ENCODE results near the gene FAM25C. TPM values are rescaled to one million over a fixed set of nuclear protein-coding genes. Genes with fewer than 3 reads are reported as not detected.
"Not testable (repeated sequence)": the region's sequence is repeated elsewhere in the genome, so short reads cannot be mapped to it uniquely, and the experiment has no call there.

FAM25C gene
- total and polyA plus RNA-seq, 2 donors: 0.57 TPM; not detected in 1

- not testable (repeated sequence) for H3K36me3 ChIP-seq (ENCODE audit: control insufficient read depth in 2 of 2, insufficient read depth in 2 of 2, low read length in 1 of 2); H3K9me3 ChIP-seq (ENCODE audit: control insufficient read depth in 2 of 2, insufficient read depth in 1 of 2, low read length in 1 of 2); H3K27ac ChIP-seq (ENCODE audit: low read depth in 1 of 2, low read length in 1 of 2); H3K27me3 ChIP-seq (ENCODE audit: control insufficient read depth in 2 of 2, insufficient read depth in 1 of 2, low read length in 1 of 2); DNase-seq (ENCODE audit: low read depth in 6 of 9, low spot score in 9 of 9); H3K4me1 ChIP-seq (ENCODE audit: control insufficient read depth in 2 of 2, insufficient read depth in 2 of 2, low read length in 2 of 2); H3K4me3 ChIP-seq (ENCODE audit: low read length in 2 of 2)
- 89% methylated on average over 9 of the region's 16 CpGs for WGBS
These were observed 10.7 kb downstream of the FAM25C start for GRCh38 chr10:47988718-47989541.

DNA sequence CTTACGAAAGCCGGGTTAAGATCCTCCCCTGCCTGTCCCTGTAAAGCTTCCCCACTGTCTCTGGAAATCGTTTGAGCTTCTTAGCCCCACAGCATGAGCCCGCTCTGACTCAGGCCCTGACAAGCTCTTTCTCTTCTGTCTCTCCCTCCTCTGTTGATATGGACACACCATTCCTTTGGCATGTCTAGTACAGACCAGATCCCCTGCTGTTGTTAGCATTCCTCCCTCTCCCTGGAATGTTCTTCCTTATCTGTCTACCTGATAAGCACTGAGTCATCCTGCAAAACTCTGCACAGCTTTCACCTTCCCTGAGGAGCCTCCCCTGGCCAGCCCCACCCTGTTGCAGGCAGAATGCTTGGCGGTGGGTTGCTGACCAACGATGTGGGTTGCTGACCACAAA lies 11.6 kb downstream of the FAM25C start:
- not testable (repeated sequence) for H3K9me3 ChIP-seq (ENCODE audit: control insufficient read depth in 2 of 2, insufficient read depth in 1 of 2, low read length in 1 of 2); H3K4me3 ChIP-seq (ENCODE audit: low read length in 2 of 2); H3K36me3 ChIP-seq (ENCODE audit: control insufficient read depth in 2 of 2, insufficient read depth in 2 of 2, low read length in 1 of 2); H3K27me3 ChIP-seq (ENCODE audit: control insufficient read depth in 2 of 2, insufficient read depth in 1 of 2, low read length in 1 of 2); H3K4me1 ChIP-seq (ENCODE audit: control insufficient read depth in 2 of 2, insufficient read depth in 2 of 2, low read length in 2 of 2); H3K27ac ChIP-seq (ENCODE audit: low read depth in 1 of 2, low read length in 1 of 2); DNase-seq (ENCODE audit: low read depth in 6 of 9, low spot score in 9 of 9)
- WGBS: no CpG with 5 or more reads among the region's 6 CpGs

DNA sequence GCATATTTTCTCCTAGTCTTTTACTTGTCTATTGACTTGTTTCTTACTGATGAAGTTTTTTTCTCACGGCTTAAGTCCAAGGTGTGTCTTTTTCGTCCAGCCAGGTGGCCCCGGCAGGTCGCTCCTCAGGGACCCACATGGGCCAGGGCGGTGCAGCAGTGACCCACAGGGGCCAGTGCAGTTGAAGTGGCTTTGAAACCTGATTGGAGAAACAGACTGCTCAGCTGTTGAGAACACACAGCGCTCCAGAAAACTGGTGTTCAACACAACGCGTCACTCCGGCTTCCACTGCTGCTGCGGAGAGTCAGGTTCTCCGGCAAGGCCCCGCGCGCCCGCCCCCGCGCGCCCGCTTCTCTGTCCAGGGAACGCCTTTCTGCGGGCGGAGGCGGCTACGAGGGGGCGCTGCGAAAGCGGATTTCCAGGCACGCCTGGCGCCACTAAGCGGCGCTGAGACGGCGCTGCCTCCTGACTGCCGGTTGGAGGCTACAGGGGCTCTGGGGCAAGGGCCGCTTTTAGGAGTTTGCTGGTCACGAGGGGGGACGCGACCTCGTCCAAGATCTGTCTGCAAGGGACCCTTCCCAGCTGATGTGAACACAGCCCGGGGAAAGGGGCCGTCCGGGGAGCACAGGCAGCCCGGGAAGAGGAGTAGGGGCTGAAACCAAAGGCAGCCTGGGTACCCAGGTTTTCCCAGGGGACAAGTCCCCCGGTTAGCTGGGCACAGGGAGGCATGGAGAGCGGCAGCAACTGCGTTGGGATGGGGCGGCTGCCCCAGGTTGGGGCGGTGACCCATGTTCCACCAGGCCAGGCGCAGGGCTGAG lies 13.0 kb downstream of the FAM25C start:
- H3K27ac ChIP-seq (ENCODE audit: low read depth in 1 of 2, low read length in 1 of 2); H3K4me1 ChIP-seq (ENCODE audit: control insufficient read depth in 2 of 2, insufficient read depth in 2 of 2, low read length in 2 of 2); DNase-seq (ENCODE audit: low read depth in 6 of 9, low spot score in 9 of 9); H3K36me3 ChIP-seq (ENCODE audit: control insufficient read depth in 2 of 2, insufficient read depth in 2 of 2, low read length in 1 of 2); H3K4me3 ChIP-seq (ENCODE audit: low read length in 2 of 2); H3K9me3 ChIP-seq (ENCODE audit: control insufficient read depth in 2 of 2, insufficient read depth in 1 of 2, low read length in 1 of 2); H3K27me3 ChIP-seq (ENCODE audit: control insufficient read depth in 2 of 2, insufficient read depth in 1 of 2, low read length in 1 of 2): not testable (repeated sequence)
- WGBS: 16% methylated on average over 16 of the region's 49 CpGs

DNA sequence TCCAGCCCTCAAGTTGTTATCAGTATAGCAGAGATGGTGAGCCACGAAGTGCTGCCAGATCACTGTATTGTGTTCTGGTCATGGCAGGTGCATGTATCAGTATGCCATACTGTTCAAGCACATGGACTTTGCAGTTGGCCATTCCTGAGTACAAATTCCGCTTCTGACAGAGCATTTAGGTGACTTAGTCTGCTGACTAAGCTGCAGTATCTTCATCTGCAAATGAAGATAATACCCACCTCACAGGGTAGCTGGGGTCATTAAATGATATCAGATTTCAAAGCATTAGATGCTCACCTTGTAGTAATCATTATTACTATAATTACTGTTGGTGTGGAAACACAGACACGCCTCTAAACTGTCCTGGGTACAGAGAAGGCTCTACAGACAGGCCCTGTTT lies 24.2 kb downstream of the FAM25C start:
- H3K27ac ChIP-seq (ENCODE audit: low read depth in 1 of 2, low read length in 1 of 2); H3K9me3 ChIP-seq (ENCODE audit: control insufficient read depth in 2 of 2, insufficient read depth in 1 of 2, low read length in 1 of 2); DNase-seq (ENCODE audit: low read depth in 6 of 9, low spot score in 9 of 9); H3K36me3 ChIP-seq (ENCODE audit: control insufficient read depth in 2 of 2, insufficient read depth in 2 of 2, low read length in 1 of 2); H3K4me3 ChIP-seq (ENCODE audit: low read length in 2 of 2); H3K4me1 ChIP-seq (ENCODE audit: control insufficient read depth in 2 of 2, insufficient read depth in 2 of 2, low read length in 2 of 2); H3K27me3 ChIP-seq (ENCODE audit: control insufficient read depth in 2 of 2, insufficient read depth in 1 of 2, low read length in 1 of 2): not testable (repeated sequence)
- WGBS: 91% methylated on average over 2 of the region's 3 CpGs

DNA sequence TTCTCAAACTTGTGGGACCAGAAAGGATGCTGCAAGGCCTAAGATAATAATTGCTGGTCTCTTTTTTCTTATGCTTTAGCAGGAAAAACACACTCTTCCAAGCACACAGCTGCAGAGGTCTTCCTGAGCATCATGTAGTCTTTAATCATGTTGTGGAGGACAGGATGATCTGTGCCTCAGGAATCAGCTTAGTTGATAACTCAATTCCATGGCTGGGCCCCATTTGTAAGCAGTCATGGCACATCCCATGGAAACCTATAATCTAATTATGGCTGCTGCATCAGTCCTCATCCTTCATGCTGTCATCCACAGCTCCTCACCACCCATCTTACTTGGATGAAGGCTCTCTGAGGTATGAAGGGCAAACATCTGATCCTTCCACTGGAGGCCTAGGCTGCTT lies 26.5 kb downstream of the FAM25C start:
- H3K27me3 ChIP-seq (ENCODE audit: control insufficient read depth in 2 of 2, insufficient read depth in 1 of 2, low read length in 1 of 2); H3K9me3 ChIP-seq (ENCODE audit: control insufficient read depth in 2 of 2, insufficient read depth in 1 of 2, low read length in 1 of 2); H3K27ac ChIP-seq (ENCODE audit: low read depth in 1 of 2, low read length in 1 of 2); H3K4me3 ChIP-seq (ENCODE audit: low read length in 2 of 2); DNase-seq (ENCODE audit: low read depth in 6 of 9, low spot score in 9 of 9); H3K36me3 ChIP-seq (ENCODE audit: control insufficient read depth in 2 of 2, insufficient read depth in 2 of 2, low read length in 1 of 2); H3K4me1 ChIP-seq (ENCODE audit: control insufficient read depth in 2 of 2, insufficient read depth in 2 of 2, low read length in 2 of 2): not testable (repeated sequence)

DNA sequence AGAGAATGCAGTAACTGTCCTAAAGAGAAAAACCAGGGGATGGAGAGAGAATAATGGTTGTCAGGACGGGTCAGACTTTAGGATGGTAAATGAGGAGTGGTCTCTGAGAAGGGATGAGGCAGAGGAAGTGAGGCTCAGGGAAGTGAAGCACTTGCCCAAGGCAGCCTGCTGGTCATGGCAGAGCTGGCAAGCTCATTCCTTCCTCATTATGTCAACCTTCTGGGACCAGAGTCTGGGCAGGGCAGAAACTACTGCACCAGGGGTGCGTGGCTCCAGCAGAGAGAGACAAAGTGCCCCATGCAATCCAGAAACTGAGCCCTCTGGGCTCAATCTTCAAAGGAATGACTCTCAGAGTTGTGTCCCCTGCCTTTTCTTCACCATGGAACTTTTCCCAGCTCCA lies 27.5 kb downstream of the FAM25C start:
- not testable (repeated sequence) for H3K4me1 ChIP-seq (ENCODE audit: control insufficient read depth in 2 of 2, insufficient read depth in 2 of 2, low read length in 2 of 2); H3K9me3 ChIP-seq (ENCODE audit: control insufficient read depth in 2 of 2, insufficient read depth in 1 of 2, low read length in 1 of 2); H3K27me3 ChIP-seq (ENCODE audit: control insufficient read depth in 2 of 2, insufficient read depth in 1 of 2, low read length in 1 of 2); H3K36me3 ChIP-seq (ENCODE audit: control insufficient read depth in 2 of 2, insufficient read depth in 2 of 2, low read length in 1 of 2); DNase-seq (ENCODE audit: low read depth in 6 of 9, low spot score in 9 of 9); H3K4me3 ChIP-seq (ENCODE audit: low read length in 2 of 2); H3K27ac ChIP-seq (ENCODE audit: low read depth in 1 of 2, low read length in 1 of 2)
- WGBS: no CpG with 5 or more reads among the region's 2 CpGs

GRCh38 chr10:47971598-47971997 lies 28.0 kb downstream of the FAM25C start:
- not testable (repeated sequence) for H3K27ac ChIP-seq (ENCODE audit: low read depth in 1 of 2, low read length in 1 of 2); H3K27me3 ChIP-seq (ENCODE audit: control insufficient read depth in 2 of 2, insufficient read depth in 1 of 2, low read length in 1 of 2); H3K36me3 ChIP-seq (ENCODE audit: control insufficient read depth in 2 of 2, insufficient read depth in 2 of 2, low read length in 1 of 2); H3K4me3 ChIP-seq (ENCODE audit: low read length in 2 of 2); DNase-seq (ENCODE audit: low read depth in 6 of 9, low spot score in 9 of 9); H3K9me3 ChIP-seq (ENCODE audit: control insufficient read depth in 2 of 2, insufficient read depth in 1 of 2, low read length in 1 of 2); H3K4me1 ChIP-seq (ENCODE audit: control insufficient read depth in 2 of 2, insufficient read depth in 2 of 2, low read length in 2 of 2)
- WGBS: no CpG with 5 or more reads among the region's 5 CpGs

- not testable (repeated sequence) for H3K27me3 ChIP-seq (ENCODE audit: control insufficient read depth in 2 of 2, insufficient read depth in 1 of 2, low read length in 1 of 2); H3K27ac ChIP-seq (ENCODE audit: low read depth in 1 of 2, low read length in 1 of 2); H3K4me3 ChIP-seq (ENCODE audit: low read length in 2 of 2); H3K4me1 ChIP-seq (ENCODE audit: control insufficient read depth in 2 of 2, insufficient read depth in 2 of 2, low read length in 2 of 2); H3K36me3 ChIP-seq (ENCODE audit: control insufficient read depth in 2 of 2, insufficient read depth in 2 of 2, low read length in 1 of 2); H3K9me3 ChIP-seq (ENCODE audit: control insufficient read depth in 2 of 2, insufficient read depth in 1 of 2, low read length in 1 of 2); DNase-seq (ENCODE audit: low read depth in 6 of 9, low spot score in 9 of 9)
- 93% methylated on average over 3 of the region's 3 CpGs for WGBS
These were observed 29.5 kb downstream of the FAM25C start for GRCh38 chr10:47970047-47970446.

- H3K36me3 ChIP-seq (ENCODE audit: control insufficient read depth in 2 of 2, insufficient read depth in 2 of 2, low read length in 1 of 2); H3K27ac ChIP-seq (ENCODE audit: low read depth in 1 of 2, low read length in 1 of 2); H3K4me3 ChIP-seq (ENCODE audit: low read length in 2 of 2); DNase-seq (ENCODE audit: low read depth in 6 of 9, low spot score in 9 of 9); H3K4me1 ChIP-seq (ENCODE audit: control insufficient read depth in 2 of 2, insufficient read depth in 2 of 2, low read length in 2 of 2); H3K9me3 ChIP-seq (ENCODE audit: control insufficient read depth in 2 of 2, insufficient read depth in 1 of 2, low read length in 1 of 2); H3K27me3 ChIP-seq (ENCODE audit: control insufficient read depth in 2 of 2, insufficient read depth in 1 of 2, low read length in 1 of 2): not testable (repeated sequence)
- 68% methylated on average over 5 of the region's 6 CpGs for WGBS
These were observed 30.6 kb downstream of the FAM25C start for GRCh38 chr10:47968988-47969387.

Data from thymus (tissue), 11 donors.